HL-60 (cell line): ENCODE data around the gene ACKR2.

Experiments
- DNase-seq, 2 experiments: peaks; one replicate each; pipeline ENCODE4 v3.0.0-alpha.2; 2010 to 2020; ENCODE audit warnings: low read depth in 1 of 2, low spot score in 1 of 2
- H3K27ac ChIP-seq: fragments of 250-450 bp; sonication (Bioruptor Pico); replicated peaks from 2 replicates; pipeline ENCODE4 v1.5.1; 2020; ENCODE audit warnings: mild to moderate bottlenecking, moderate library complexity
- H3K27me3 ChIP-seq: fragments of 250-450 bp; sonication (Bioruptor Pico); 2 replicates; pipeline ENCODE4 v1.5.1; 2021; ENCODE audit warnings: mild to moderate bottlenecking, moderate library complexity; ENCODE audit not compliant: insufficient read depth, poor library complexity, severe bottlenecking
- H3K4me3 ChIP-seq: replicated peaks from 2 replicates; pipeline ENCODE4 v1.5.1; 2011; ENCODE audit warnings: mild to moderate bottlenecking, control low read depth, low read length; ENCODE audit not compliant: insufficient read depth
- GABPA ChIP-seq: IDR thresholded peaks from 2 replicates; pipeline ENCODE4 v1.6.1; 2012; ENCODE audit warnings: low read depth
- POLR2AphosphoS5 ChIP-seq: IDR thresholded peaks from 2 replicates; pipeline ENCODE4 v1.6.1; 2012; ENCODE audit warnings: low read depth
- REST ChIP-seq: IDR thresholded peaks from 2 replicates; pipeline ENCODE4 v1.6.1; 2012; ENCODE audit warnings: low read depth; ENCODE audit not compliant: insufficient replicate concordance
- SPI1 ChIP-seq: IDR thresholded peaks from 2 replicates; pipeline ENCODE4 v1.6.1; 2012; ENCODE audit warnings: low read depth, mild to moderate bottlenecking, borderline replicate concordance
- TF ChIP-seq, protein P1 (sequence below): IDR thresholded peaks from one replicate; pipeline ENCODE4 v1.5.1; 2011; ENCODE audit warnings: low read length, control low read depth, inconsistent platforms; ENCODE audit not compliant: insufficient read depth

The ACKR2 gene

GRCh38 chr3:42895580-42895868 is 86.3 kb downstream of the ACKR2 start:
- TF ChIP-seq GABPA (no peak), SPI1 (no peak), POLR2AphosphoS5 (no peak), REST (no peak)
- TF ChIP-seq, protein P1, sequence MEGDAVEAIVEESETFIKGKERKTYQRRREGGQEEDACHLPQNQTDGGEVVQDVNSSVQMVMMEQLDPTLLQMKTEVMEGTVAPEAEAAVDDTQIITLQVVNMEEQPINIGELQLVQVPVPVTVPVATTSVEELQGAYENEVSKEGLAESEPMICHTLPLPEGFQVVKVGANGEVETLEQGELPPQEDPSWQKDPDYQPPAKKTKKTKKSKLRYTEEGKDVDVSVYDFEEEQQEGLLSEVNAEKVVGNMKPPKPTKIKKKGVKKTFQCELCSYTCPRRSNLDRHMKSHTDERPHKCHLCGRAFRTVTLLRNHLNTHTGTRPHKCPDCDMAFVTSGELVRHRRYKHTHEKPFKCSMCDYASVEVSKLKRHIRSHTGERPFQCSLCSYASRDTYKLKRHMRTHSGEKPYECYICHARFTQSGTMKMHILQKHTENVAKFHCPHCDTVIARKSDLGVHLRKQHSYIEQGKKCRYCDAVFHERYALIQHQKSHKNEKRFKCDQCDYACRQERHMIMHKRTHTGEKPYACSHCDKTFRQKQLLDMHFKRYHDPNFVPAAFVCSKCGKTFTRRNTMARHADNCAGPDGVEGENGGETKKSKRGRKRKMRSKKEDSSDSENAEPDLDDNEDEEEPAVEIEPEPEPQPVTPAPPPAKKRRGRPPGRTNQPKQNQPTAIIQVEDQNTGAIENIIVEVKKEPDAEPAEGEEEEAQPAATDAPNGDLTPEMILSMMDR = no peak
- Histone ChIP-seq H3K4me3 (no peak overlapping the region), H3K27ac (no peak overlapping the region), H3K27me3 (no peaks in the 10 kb centered on the region)
- no peak for DNase-seq

- DNase-seq = no peak
- H3K4me3 ChIP-seq = no peak overlapping the region
- no peaks in the 10 kb centered on the region for H3K27me3 ChIP-seq
- TF ChIP-seq GABPA = no peak
- TF ChIP-seq, protein P1 = no peak
- no peak for TF ChIP-seq SPI1
- TF ChIP-seq POLR2AphosphoS5 = no peak
- no peak for TF ChIP-seq REST
- no peak overlapping the region for H3K27ac ChIP-seq
Observed at GRCh38 chr3:42898896-42899675, 89.8 kb downstream of the ACKR2 start.

DNA sequence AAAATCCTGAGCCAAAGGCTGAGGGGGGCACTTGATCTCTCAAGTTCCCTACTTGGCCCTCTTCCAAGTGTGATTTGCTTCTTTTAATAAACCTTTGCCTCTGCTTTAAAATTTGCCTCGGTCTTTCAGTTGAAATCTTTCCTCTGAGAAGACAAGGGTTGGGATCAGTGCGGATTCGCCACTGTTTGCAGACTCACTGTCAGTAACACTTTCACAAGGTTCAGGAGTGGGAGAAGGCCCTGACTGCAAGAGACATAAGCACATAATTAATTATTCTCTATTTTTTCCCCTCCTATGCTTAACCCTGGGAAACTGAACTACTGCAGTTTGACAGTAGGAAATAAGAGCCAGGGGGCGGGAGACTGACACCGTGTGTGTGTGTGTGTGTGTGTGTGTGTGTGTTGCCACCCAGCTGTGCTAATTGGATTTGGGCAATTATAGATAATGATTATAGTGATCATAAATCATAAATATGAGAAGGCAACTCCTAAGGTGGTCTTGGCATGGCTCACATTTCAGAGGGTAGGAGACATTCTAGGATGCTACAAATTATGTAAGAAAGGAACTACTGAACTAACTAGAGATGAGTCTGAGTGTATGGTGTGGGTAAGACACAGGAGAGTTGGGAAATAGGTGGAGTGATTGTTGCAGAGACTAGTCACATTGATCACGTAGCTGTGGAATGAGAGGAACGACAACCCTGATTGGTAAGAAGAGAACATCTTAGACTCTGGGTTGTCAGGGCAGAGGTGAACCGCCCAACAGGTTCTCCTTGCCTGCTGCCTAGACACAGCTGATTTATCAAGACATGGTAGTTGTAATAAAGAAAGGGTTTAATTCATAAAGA is 91.2 kb downstream of the ACKR2 start:
- no peak for DNase-seq
- Histone ChIP-seq H3K27ac (no peak overlapping the region), H3K4me3 (no peak overlapping the region), H3K27me3 (peaks cover 12% of the 10 kb centered on the region)
- TF ChIP-seq POLR2AphosphoS5 (no peak), GABPA (no peak), SPI1 (no peak), REST (no peak)
- TF ChIP-seq, protein P1 = no peak
